GM19035 (cell line): Measurements from ENCODE around the gene CLDN7.

Experiments
- ATAC-seq: cut with Tn5 transposase; IDR thresholded peaks from one replicate; pipeline ENCODE4 v1.9.1; 2021; ENCODE audit not compliant: unreplicated experiment

Gene CLDN7, protein sequence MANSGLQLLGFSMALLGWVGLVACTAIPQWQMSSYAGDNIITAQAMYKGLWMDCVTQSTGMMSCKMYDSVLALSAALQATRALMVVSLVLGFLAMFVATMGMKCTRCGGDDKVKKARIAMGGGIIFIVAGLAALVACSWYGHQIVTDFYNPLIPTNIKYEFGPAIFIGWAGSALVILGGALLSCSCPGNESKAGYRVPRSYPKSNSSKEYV

GRCh38 chr17:7262192-7262934, at the start of gene CLDN7:
CLDN7 (minus strand) TSS chr17:7262478; CDS start chr17:7262043, 435 bp downstream.
- ATAC-seq = no peak

GRCh38 chr17:7311110-7311705, 48.9 kb upstream of the CLDN7 start:
- ATAC-seq = no peak

DNA sequence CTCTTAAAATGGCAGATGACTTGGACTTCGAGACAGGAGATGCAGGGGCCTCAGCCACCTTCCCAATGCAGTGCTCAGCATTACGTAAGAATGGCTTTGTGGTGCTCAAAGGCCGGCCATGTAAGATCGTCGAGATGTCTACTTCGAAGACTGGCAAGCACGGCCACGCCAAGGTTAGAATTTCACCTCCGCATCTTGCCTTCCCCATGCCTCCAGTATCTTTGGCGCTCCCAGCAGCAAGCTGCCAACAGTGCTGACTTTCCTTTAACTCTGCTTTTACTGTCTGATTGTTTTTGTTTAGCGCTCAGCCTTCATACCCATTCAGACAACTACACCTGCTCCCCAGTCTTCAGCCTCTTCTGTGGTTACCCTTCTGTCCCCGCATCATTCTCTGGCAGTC, 47.4 kb upstream of the CLDN7 start:
- no peak for ATAC-seq

- no peak for ATAC-seq
Observed at GRCh38 chr17:7308625-7309433, 46.6 kb upstream of the CLDN7 start.

- no peak for ATAC-seq
Observed at GRCh38 chr17:7307686-7308624, 45.7 kb upstream of the CLDN7 start.

DNA sequence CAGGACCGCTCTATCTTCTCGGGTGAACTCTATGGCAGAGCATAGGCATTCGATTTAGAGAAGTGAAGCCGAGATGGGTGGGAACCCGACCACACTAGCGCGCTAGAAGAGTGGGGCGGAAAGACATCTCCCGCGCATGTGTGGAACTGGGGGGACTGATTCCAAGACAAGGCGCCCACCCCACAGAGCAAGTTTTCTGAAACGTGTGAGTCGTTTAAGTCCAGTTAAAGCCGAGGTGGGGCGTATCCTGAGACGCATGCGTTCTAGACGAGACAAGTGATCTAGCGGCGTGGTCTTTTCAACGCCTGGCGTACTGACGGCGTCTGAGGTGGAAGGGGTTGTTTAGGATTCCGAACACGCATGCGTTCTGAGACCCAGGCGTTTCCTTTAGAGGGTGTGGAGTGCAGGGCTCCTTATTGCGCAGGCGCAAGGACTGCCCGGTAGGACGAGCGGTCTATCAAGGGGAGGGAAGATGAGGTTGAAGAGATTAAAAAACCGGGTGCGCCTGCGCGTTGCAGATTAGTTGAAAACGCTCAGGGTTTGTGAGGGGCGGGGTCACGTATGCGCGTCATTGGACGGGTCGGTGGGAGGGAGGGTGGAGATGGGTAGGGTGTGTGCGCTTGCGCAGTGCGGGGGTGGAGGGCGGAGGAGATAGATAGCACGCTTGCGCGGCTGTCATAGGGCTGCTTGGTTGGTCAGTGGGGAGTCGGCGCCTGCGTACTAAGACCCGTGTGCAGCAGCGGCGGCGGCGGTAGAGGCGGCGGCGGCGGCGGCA, 44.8 kb upstream of the CLDN7 start, which contains the start of gene EIF5A:
TSS of gene EIF5A (plus strand) at position 718 of the 775 bp plus-strand sequence. CDS start 2,008 bp downstream, outside the sequence.
- peak; percentile 71 for ATAC-seq

GRCh38 chr17:7304179-7304578, 41.9 kb upstream of the CLDN7 start:
- no peak for ATAC-seq

- ATAC-seq = no peak
Observed at GRCh38 chr17:7296189-7296861, 34.0 kb upstream of the CLDN7 start.

DNA sequence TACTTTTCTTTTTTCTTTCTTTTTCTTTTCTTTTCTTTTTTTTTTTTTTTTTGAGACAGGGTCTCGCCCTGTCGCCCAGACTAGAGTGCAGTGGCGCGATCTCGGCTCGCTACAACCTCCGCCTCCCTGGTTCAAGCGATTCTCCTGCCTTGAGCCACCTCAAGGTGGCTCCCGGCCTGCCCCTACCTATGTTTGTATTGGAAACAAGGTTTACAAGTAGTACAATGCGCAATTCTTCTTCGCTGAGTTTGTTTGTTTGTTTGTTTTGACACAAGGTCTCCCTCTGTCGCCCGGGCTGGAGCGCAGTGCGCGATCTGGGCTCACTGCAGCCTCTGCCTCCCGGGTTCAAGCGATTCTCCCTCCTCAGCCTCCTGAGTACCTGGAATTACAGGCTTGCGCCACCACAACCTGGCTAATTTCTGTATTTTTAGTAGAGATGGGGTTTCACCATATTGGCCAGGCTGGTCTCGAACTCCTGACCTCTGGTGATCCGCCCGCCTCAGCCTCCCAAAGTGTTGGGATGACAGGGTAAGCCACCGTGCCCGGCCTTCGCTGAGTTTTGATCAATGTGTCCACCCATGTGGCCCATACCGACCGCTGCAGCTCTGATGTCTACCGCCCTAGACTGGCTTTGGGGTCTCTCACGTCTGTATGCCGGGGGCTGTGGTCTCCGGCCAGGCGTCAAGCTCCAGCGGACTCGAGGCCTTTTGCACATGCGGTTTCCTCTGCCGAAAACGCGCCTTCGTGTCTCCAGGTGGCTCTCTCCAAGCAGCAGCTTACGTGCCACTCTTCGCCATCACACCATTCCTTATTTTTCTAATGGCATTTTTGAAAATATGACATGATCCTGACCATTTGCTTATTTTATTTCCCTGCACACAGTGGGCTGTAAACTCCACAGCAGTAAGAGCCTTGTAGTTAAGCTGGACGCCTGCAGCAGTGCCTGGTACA, 33.2 kb upstream of the CLDN7 start:
- ATAC-seq = no peak

- no peak for ATAC-seq
Observed at GRCh38 chr17:7294614-7295153, 32.4 kb upstream of the CLDN7 start, which contains the start of gene YBX2. YBX2 (minus strand) TSS chr17:7294639; CDS start chr17:7294500, 139 bp downstream.

GRCh38 chr17:7293816-7294613, 31.7 kb upstream of the CLDN7 start:
- no peak for ATAC-seq

- no peak for ATAC-seq
Observed at GRCh38 chr17:7293159-7293558, 30.9 kb upstream of the CLDN7 start.

DNA sequence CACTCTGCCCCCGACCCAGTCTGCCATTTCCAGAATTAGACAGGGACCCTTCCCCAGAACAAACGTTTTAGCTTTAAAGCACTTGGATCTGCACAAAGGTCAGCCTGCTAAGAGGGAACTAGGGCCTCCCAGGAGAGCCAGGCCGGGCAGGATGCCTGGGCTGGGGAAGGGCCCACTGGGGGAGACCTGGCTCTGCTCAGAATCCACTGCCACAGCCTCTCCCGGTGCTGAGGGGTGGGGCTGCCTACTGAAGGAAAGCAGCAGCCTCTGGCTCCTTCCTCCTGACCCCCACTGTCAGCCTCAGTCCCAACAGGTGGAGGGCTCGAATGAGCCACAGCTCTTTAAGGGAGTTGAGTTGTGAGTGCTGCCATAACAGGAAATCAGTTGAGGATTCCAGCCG, 30.5 kb upstream of the CLDN7 start:
- ATAC-seq = no peak

- ATAC-seq = no peak
Observed at GRCh38 chr17:7292194-7292593, 29.9 kb upstream of the CLDN7 start.

DNA sequence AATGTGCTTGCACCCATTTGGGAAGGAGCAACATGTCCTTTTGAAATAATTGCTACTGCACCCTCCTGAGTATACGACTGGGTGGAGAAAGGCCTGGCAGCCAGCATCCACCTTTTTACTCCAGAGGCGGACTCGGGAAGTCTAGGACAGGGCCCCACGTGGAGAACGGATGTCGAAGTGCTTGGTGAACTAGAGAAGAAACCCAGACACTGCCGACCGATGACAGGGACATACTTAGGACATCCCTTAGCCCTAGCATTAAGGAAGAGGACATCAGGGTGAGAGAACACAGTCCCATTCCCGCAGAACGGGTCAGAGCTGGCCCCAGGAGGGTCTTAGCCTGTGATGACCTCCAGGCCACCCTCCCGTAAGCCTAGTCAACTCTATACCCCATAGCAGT, 28.4 kb upstream of the CLDN7 start:
- ATAC-seq = no peak

- no peak for ATAC-seq
Observed at GRCh38 chr17:7290166-7290565, 27.9 kb upstream of the CLDN7 start.
